ENCODE data around the gene SNTG2.

DNA sequence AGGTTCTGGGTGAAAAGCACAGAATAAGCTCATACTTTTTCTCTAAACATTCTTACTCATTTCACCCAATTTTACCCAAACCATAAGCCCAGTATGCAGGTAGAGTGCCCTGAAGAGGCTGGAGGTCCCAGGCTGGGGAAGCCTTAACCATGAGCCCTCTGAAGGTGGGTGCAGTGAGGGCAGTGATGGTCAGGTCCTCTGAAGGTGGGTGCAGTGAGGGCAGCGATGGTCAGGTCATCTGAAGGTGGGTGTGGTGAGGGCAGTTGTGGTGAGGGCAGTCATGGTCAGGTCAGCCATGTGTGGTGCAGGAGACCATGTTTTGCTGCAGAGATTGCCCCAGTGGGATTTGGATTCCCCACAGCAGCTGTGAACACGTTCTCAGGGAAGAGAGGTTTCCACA, 148.8 kb downstream of the SNTG2 start:
- TF ChIP-seq, protein P1, sequence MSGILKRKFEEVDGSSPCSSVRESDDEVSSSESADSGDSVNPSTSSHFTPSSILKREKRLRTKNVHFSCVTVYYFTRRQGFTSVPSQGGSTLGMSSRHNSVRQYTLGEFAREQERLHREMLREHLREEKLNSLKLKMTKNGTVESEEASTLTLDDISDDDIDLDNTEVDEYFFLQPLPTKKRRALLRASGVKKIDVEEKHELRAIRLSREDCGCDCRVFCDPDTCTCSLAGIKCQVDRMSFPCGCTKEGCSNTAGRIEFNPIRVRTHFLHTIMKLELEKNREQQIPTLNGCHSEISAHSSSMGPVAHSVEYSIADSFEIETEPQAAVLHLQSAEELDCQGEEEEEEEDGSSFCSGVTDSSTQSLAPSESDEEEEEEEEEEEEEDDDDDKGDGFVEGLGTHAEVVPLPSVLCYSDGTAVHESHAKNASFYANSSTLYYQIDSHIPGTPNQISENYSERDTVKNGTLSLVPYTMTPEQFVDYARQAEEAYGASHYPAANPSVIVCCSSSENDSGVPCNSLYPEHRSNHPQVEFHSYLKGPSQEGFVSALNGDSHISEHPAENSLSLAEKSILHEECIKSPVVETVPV (CRISPR knock-in tag; IDR thresholded peaks at IDR 0.05), result no peak
- no peak for TF ChIP-seq TOX (CRISPR knock-in tag; IDR thresholded peaks at IDR 0.05; ENCODE audit: borderline replicate concordance)
- no peak for TF ChIP-seq ISL1 (CRISPR knock-in tag; IDR thresholded peaks at IDR 0.05)
